NCI-H1105 treated with DMSO at 0.1 percent for 48 hours (cell line): ENCODE data around the gene TMEM88.

Experiments used
- DNase-seq: peaks from one replicate; lab custom pipeline; 2025; lab: John Stamatoyannopoulos, UW

The TMEM88 gene

DNA sequence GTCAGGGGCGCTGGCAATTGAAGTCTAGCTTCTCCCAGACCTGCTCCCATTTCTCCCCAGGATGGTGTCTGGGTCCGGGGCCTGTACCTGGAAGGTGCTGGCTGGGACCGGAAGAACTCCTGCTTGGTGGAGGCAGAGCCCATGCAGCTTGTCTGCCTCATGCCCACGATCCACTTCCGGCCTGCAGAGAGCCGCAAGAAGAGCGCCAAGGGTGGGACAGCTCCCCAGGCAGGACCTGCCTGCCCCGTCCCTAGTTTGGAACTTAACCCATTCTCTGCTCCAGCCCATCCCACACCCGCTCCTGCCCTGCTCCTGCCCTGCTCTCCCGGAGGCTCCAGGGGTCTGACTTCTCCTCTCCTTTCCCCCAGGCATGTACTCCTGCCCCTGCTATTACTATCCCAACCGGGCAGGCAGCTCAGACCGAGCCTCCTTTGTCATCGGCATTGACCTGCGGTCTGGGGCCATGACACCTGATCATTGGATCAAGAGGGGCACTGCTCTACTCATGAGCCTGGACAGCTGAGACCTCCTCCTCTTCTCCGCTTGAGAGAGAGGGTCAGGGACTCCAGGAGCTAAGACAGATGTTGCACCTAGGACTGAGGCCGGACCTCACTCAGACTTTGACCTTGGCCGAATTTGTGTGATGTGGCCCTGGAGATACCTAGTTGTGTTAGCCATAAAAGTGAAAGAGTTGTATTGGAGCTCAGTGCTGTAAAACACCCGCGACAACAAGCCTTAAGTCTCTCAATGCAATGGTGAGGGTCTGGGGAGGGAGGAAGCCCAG lies 21.7 kb upstream of the TMEM88 start:
- no peak for DNase-seq

DNA sequence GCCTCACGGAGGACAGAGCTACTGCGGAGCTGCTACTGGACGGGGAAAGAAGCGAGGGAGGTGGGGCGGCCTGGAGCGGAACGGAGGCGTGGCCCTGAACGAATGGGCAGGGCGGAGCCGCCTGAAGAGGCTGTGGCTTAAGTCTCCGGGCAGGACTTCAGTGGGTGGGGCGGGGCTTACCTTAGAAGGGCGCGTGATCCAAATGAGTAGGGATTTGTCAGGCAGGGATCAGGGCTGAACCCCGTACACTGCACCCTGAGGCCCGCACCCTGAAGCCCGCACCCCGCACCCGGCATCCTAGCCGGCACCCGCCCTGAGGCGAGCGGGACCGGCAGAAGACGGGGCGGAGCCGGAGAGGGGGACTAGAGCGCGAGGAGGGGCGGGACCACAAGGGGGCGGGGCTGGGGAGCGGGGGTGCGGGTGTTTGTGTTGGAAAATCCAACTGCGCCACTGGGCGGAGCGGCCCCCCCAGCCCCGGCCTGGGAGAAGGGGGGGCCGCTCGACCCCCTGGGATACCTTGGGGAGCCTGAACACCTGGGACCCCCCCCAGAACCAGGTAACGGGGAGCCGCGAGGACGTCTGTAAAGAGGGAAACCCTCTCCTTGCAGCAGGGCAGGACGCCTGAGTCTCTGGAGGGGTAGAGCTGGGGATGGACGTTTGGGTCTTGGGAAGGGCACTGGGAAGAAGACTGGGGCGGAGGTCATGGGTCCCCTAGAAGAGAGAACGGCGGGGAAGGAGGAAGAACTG lies 20.9 kb upstream of the TMEM88 start, which contains the start of gene KDM6B:
Gene KDM6B, plus strand, starts transcription at position 423 of the 747 bp plus-strand sequence. CDS start 11,338 bp downstream, outside the sequence.
- DNase-seq, result peak; percentile 86

DNA sequence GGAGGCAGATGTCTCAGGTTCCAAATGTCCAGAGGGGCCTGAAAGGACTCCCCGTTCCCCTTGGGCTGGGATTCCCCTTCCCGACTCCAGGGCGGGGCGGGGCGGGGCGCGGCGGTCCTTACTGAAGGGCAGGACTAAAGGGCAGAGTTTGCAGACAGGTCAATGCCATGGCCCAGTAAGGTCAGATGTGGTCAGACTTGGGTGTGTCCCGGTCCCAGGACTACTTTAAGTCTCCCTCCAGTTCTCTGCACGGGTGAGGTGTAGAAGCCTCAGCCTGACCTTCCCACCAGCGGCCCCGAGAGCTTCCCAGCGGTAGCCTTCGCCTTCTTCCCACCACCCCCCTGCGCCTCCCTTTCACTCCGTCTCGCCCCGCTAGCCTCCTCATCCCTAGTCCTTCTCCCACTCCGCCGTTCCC lies 20.3 kb upstream of the TMEM88 start:
- no peak for DNase-seq

DNA sequence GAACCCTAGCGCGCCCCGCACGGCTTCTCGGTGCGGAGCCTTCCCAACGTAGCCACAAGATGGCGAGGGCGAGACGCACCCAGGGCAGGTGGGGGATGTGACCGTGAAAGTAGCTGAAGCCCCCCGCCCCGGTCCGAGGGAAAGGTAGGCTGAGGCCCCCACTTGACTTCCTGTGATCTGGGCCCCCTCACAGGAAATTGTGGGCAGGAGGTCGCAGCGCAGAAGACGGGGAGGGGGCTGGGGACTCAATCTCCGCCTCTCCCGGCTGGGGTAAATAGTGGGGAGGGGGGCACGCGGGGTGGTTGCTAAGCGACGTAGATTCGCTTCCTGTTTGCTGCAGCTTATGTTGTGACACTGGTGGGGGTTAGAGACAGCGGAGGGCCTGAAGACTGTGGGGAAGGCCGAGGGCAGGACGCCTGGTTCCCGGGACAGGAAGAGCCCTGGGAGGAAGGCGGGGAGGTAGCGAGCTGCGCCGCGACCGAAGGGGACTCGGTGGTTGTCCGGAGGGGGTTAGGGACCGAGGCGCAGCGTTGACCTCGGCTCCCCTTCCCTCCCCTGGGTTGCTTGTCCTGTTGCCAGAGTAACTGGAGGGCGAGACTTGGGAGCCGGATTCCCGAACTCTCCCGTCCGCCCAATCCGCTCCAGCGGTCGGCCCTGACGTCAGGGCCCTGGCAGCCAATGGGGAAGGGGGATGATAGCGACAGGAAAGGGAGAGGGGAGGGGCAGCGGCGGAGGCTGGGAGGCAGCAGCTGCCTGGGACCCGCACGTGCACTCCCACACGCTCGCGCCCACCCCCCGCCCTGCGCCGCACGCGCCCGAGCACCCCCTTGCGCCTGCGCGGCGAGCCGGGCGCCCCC lies 19.7 kb upstream of the TMEM88 start:
- peak; percentile 98 for DNase-seq

DNA sequence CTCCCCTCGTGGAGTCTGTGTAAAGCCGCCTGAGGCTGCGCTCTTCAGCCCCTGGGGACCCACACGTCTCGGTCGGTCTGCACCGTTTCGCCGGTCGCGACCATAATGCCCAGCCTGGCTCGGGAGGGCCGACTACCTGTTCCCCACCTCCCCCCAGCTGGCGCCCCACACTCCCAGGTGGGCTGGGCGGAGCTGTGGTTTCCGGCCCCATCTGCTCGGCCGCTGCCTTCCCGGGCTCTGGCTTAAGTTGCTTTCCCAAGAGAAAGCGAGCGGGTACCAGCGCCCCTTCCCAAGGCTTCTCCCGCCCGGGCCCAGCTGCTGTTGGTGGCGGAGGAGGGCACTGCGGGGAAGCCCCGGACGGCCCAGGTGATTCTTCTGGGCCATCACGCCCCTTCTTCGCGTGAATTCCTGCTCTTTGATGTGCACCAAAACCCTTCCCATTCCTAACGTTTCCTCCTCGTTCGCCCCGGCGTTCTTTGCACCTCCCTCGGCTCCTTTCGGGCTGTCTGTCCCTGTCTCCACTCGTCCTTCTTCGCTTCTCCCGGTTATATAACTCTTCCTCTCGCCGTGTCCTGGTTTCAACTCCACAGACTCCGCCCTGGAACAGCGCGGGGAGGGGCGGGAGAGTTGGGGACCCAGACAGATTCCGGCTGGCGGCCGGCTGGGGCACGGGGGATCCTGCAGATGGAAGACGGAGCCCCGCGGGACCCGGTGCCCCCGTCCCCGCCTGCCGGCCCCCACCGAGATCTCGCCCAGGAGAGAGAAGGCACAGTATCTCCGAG lies 18.9 kb upstream of the TMEM88 start:
- DNase-seq, result no peak

DNA sequence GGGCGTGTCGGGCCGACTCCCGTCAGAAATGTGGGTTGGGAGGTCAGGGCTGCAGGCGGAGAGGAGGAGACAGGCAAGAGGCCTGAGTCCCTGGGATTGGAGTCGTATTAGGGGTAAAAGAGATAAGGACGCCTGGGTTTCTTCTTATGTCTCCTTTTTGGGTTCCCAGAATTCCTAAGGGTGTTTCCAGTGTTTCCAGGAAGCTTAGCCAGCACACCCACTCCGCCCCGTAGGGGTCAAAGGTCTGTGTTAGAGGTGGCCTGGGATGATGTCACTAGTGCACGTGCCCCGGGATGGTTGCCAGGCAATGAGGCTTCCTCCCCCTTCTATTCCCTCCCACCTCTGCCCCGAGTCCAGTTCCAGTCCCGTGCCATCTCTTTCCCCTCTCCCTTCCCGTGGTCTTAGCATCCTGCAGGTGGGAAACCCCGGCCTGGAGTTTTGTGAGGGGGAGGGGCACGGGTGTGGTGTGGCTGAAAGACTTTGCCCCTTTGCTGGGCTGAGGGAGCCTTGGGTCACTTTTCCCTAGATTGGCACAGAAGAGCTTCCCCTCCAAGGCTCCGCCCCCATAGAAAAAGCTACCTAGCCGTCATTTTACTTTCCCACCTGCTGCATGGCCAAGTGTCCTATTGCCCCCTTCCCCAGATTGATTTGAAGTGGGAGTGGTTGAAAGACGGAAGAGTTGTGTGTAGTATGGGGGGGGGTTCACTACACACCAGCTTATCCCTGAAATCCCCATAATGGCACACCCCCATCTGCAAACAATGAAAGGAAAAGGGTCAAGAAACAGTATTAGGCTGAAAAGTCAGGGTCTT lies 18.1 kb upstream of the TMEM88 start:
- peak; percentile 99 for DNase-seq

DNA sequence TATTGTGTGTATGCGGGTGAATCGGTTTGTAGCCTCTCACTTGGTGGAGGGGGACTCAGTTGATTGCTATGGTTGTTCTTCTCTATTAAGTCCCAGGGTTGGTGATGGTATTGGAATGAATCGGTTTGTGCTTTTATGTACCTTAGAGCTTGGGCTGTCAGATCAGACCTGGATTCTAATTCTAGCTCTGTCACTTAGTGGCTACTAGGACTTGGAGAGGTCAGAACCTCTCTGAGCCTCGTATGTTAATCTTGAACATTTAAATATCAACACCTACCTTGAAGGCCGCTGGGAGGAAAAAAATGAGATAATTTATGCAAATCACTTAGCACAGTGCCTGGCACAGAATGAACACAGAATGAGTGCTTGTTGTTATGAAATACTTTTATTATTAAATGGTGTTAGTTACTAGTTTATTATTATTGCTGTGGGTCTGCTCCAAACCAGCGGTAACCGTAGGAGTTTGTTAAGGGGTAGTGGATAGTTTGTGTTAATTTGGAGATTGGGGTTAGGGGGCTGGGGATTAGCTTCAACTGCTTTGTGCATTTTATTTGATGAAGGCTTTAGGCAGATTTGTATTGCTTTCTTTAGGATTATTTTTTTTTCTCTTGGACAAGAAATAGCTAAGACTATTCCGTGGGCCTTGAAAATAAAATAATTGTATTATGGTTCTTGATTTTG lies 17.3 kb upstream of the TMEM88 start:
- peak; percentile 41 for DNase-seq

DNA sequence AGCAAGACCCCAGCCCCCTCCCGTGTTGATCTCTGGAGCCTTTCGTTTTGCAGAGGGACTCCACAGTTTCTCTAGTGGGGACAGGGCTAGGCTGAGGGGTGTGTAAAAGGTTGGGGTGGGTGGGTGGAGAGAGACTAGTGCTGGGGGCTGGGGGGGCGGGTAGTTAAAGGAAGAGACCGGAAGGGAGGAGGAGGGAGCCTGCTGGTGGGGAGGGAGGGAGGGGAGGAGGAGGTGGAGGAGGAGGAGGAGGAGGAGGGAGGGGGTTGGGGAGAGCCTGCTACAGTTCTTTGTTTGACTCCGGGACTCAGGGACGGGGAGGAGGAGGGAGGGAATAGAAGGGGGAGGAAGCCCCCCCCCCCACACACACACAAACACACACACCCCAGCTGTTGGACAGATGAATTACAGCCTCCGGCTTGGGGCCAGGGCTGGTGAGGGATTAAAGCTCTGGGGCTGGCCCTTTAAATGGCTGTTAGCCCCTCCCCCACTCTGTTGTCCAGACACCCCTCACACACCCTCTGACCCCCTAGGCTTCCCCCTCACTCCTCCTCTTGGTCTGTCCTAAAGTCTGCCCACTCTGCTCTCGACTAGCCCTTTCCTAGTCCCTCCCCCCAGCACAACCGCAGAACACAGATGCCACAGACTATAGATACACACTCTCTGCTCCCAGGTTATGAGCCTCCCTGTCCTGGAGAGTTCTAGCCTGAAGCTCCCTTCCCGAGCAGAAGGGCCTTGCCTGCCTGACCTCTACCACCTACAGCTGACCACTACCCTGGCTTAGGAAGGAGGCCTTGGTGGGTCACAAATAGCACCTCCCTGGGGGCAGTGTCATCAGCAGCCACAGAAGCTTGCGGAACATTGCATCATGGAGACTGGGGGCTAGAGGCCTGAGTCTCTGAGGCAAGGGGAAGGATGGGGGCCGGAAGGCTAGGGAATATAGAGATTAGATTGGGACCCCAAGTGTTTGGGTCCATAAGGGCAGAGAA lies 16.5 kb upstream of the TMEM88 start:
- DNase-seq, result peak; percentile 63

DNA sequence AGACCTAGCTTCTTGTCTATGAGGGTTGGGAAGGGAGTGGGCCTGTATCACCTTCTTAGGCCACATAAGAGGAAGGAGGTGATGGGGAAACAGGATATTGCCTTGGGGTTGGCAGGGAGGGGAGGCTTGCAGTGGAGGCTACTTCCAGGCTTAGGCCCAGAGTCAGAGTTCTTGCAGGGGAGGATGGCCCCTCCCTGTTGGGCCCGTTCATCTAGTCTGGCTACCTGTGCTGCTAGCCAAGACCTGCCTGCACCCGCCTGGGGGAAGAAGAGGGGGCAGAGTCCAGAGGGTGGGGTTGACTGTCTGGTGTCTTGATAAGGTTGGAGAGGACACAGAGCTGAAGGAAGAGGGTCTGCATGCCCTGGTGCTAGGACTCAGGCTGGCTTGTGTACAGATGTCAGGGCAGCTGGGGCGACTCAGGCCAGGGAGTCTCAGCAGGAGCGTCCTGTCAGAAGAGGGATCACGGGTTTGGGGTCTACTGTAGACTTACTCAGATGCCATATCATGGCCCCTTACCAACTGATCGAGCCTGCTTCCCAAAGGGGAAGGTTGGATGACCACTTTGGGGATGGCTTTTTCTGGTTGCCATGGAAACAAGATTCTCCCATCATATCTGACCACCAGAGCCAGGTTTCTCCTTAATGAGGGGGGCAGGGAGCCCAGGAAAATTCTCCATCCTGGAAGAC lies 15.5 kb upstream of the TMEM88 start:
- no peak for DNase-seq

DNA sequence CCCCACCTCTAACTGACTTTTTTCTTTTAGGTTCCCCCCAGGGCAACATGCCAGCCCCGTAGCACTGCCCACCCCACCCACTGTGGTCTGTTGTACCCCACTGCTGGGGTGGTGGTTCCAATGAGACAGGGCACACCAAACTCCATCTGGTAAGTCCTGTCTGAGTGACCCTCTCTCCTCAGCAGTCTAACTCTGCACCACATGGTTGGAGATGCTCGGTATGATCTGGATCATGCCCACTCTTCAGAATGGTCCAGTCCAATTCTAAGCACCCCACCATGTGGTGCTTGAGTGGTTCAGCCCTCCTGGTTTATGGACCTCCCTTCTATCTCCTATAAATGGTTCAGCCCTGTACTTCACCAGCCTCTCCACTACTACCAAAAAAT lies 15.0 kb upstream of the TMEM88 start:
- DNase-seq, result peak; percentile 38

DNA sequence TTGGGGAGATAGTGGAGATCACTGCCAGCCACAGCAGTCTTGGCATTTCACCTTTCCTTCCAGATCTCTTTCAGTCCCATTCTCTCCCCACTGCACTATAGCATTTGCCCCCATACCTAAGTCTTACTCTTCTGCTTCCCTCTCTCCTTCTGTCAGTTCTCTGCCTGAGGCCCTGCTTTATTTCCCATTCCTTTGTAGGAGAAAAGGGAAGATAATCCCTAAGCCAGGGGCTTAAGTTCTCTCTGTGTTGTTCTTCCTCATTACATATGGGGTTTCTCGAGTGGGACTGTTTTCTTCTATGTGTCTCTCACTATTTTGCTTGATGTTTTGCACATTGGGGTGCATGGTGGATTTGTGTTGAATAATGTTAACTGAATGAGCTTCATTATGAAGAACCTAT lies 14.4 kb upstream of the TMEM88 start:
- DNase-seq, result no peak

DNA sequence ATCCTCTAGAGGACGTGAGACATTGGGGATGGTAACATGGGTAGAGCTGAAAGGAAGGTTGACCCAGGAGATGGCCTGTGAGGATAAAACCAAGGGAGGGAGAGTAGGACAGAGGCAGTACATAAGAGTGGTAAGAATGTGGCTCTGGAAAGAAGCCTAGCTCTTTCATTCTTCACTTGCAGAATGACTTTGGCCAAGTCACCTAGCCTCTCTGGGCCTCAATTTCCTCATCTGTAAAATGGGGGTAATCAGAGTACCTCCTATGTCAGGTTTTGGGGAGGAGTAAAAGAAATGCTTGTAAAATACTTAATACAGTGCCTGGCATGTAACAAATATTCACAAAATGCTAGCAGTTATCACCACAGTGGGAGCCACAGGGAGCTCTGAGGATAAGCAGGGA lies 14.0 kb upstream of the TMEM88 start:
- DNase-seq, result no peak

DNA sequence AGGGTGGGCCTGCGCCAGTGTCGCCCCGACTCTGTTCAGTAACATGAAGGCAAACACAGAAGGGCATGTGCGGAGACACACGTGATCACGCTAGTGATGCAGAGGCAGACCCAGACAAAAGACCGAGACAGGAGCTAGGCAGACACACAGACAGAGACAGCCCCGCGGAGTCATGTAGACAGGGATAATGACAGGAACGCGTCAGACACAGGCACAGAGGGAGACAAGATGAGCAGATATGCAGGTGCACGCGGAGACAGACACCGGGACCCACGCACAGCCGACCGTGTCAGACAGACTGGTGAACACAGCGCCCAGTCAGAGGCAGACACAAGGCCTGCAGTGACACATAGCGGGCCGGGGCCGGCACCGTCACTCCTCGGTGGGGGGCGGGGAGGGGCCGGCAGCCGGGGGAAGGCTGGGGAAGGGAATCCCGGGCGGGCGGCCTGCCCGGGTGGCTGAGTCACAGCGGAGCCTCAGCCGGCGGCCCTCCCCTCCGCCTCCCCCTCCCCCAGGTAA lies 13.4 kb upstream of the TMEM88 start:
- DNase-seq, result peak; percentile 70

DNA sequence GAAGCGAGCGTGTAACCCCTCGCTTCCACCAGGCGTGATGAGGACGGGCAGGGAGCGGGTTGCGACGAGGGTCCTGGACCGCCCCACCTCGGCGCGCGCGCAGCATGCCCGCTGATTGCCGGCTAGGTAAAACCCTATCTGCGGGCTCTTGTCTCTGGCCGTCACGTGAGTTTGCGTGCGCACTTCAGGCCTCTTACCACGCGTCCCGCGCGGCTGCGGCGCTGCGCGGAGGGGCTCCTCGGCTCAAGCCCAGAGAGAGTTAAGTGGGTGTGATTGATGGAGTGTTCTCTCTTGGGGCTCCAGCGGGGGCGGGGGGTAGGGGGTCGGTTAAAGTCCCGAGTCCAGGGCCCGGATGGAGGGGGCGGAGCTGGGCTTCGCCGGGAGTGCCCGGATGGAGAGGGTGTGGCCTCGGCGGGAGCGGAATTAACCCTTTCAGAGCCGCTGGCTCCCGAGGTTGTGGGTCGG lies 12.9 kb upstream of the TMEM88 start:
- peak; percentile 91 for DNase-seq

DNA sequence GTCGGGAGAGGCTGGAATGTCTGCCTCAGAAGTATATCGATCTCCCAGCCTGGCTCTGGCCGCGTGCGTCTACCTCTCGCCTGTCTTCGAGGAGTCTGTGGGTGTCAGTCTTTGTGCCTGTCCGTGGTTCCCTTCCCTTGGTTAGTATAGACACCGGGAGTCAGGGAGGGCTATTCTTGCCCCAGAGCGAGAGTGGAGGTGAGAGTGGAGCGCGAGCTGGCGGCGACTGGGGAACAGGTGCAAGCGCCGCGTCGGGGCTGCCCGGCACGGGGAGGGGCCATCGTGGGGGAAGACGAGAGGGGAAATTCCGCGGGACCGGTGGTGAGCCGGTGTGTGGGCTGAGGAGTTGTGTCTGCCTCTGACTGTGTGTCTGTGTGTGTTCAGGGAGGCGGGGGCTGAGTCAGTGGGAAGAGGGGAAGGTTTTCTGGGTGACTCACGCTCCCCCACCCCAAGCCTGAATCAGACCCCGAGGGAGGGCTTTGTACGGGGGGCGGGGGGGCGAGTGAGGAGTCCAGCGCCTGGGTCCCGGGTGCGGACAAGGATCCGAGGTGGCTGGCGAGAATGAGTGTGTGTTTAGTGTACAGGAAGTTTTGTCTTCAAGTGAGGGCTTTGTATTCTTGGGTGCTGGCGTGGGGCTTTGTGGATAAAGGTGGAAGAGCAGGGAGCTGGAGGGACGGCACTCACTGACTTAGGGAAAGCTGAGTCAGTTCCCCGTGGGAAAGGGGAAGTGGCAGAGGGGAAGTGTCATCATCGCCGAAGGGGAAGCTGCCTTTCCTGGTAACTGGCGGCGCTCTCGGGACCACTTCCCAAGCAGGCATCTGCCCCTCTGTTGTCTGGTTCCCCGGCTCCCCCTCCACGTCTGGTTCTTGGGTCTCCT lies 12.2 kb upstream of the TMEM88 start:
- peak; percentile 77 for DNase-seq

DNA sequence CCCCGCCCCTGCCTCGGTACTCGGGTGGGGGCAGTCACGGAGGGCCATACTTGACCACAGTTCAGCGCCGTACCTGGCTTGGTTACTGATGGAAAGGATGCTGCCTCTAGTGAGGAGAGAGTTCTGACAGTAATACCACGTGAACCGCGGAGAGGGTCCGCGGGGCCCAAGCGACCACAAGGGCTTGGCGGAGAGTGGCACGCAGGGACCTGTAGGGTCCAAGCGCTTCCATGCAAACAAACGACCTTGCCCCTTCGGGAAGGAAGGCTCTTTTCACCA lies 11.7 kb upstream of the TMEM88 start:
- DNase-seq, result peak; percentile 55
